ENCODE data around the gene RUNX1.

RUNX1 gene

DNA sequence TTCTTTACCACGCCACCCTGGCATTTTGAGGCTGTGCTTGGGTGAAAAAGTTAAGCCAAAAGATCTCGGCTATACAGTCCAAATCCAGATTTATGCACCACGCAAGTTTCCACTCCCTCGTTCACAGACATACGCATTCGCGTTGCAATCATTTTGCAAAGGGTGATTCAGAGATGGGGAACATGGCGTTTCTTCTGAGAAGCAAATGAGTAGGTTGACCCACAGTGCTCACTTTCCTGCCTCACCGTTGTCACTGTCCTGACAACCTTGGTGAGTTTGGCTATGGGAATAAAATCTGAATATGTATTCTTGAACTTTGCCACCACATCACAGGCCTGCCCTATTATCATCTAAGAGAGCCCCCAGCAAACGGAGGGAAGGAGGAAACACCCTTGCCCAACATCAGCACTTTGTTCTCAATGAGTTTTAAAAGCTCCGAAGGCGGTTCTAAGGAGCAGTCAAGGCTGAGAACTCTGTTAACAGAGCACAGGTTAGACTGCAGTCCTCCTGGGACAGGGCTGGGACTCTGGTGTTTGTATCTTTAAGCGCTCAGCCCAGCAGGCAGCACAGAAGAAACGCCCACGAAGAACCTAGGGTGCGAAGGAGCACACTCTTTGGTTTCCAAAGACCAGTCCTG, 86.4 kb downstream of the RUNX1 start:
- TF ChIP-seq ZFX (IDR thresholded peaks at IDR 0.05; ENCODE audit: borderline replicate concordance): no peak
- TF ChIP-seq, protein P1, sequence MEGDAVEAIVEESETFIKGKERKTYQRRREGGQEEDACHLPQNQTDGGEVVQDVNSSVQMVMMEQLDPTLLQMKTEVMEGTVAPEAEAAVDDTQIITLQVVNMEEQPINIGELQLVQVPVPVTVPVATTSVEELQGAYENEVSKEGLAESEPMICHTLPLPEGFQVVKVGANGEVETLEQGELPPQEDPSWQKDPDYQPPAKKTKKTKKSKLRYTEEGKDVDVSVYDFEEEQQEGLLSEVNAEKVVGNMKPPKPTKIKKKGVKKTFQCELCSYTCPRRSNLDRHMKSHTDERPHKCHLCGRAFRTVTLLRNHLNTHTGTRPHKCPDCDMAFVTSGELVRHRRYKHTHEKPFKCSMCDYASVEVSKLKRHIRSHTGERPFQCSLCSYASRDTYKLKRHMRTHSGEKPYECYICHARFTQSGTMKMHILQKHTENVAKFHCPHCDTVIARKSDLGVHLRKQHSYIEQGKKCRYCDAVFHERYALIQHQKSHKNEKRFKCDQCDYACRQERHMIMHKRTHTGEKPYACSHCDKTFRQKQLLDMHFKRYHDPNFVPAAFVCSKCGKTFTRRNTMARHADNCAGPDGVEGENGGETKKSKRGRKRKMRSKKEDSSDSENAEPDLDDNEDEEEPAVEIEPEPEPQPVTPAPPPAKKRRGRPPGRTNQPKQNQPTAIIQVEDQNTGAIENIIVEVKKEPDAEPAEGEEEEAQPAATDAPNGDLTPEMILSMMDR (IDR thresholded peaks at IDR 0.05): no peak

DNA sequence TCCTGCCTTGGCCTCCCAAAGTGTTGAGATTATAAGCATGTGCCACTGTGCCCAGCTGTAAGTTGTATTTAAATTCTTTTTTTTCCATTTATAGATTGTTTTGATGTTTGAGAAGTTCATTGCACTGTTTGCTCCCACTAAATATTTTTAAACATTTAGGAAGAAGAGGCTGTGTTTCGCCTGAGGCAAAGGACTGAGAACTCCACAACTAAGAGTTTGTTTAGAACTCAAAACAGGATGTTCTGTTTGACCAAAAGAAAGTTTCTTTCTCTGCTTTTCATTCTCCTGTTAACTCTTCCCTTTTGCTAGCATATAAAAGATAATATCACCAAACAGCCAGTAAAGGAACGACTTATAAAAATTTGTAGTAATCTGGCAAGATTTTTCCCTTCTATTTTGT, 87.0 kb downstream of the RUNX1 start:
- TF ChIP-seq, protein P1 (IDR thresholded peaks at IDR 0.05): no peak
- no peak for TF ChIP-seq ZFX (IDR thresholded peaks at IDR 0.05; ENCODE audit: borderline replicate concordance)
- H3K27ac ChIP-seq: no peak overlapping the region

More for the DNA sequence above, 86.4 kb downstream of the RUNX1 start:
- no peak overlapping the region for H3K27ac ChIP-seq

DNA sequence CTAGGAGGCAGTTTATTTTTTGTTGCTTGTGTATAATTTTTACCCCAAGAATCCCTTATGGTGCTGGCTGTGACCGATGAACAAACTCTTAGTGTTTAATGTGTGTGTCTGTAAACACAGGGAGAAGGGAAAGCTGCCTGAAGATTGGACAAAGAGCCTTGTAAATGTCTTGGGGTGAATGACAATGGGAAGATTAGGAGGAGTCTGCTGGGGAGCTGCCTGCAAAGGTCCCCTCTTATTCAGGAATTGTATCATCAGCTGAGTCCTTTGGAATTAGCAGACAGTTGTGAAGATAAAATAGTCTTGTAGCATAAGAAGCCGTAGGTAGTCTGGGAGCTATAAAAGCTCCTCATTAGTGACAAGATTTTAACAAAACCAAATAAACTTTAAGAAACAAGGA, 88.4 kb downstream of the RUNX1 start:
- H3K27ac ChIP-seq: no peak overlapping the region
- no peak for TF ChIP-seq ZFX (IDR thresholded peaks at IDR 0.05; ENCODE audit: borderline replicate concordance)
- TF ChIP-seq, protein P1 (IDR thresholded peaks at IDR 0.05): no peak

DNA sequence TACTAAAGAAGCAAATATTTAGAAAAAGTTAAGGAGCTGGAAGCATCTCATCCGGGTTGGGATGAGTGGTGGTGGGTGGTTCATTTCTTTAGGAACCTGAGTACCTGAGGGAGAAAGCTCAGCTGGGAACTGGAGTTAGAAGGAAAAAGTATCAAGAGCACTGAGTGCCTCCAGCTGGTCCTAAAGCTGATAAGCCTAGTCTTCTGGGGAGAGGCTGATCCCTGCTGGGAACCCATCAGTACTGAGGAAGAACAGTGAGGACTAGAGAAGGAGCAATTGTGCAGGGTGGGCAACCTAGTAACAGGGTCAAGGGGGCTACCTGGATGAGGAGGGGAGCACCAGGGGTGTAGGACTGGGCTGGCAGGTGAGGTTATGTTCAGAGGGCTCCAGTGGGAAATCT, 89.5 kb downstream of the RUNX1 start:
- TF ChIP-seq, protein P1 (IDR thresholded peaks at IDR 0.05): no peak
- TF ChIP-seq ZFX (IDR thresholded peaks at IDR 0.05; ENCODE audit: borderline replicate concordance): no peak
- H3K27ac ChIP-seq: no peak overlapping the region

DNA sequence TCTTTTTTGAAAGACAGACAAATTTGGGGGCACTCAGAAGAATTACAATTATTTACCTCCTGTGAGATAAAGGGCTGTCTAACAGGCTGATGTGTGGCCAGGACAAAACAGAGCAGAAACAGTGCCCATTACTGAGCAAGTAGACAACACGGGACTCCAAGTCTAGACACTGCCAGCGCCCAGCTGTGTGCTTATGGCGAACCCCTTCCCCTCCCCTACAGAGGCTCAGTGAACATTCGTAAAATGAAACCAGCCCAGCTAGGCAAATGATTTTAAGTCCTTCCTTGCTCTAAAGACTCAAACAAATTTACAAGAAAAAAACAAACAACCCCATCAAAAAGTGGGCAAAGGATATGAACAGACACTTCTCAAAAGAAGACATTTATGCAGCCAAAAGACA, 91.1 kb downstream of the RUNX1 start:
- no peak for TF ChIP-seq ZFX (IDR thresholded peaks at IDR 0.05; ENCODE audit: borderline replicate concordance)
- TF ChIP-seq, protein P1 (IDR thresholded peaks at IDR 0.05): no peak
- no peak overlapping the region for H3K27ac ChIP-seq

DNA sequence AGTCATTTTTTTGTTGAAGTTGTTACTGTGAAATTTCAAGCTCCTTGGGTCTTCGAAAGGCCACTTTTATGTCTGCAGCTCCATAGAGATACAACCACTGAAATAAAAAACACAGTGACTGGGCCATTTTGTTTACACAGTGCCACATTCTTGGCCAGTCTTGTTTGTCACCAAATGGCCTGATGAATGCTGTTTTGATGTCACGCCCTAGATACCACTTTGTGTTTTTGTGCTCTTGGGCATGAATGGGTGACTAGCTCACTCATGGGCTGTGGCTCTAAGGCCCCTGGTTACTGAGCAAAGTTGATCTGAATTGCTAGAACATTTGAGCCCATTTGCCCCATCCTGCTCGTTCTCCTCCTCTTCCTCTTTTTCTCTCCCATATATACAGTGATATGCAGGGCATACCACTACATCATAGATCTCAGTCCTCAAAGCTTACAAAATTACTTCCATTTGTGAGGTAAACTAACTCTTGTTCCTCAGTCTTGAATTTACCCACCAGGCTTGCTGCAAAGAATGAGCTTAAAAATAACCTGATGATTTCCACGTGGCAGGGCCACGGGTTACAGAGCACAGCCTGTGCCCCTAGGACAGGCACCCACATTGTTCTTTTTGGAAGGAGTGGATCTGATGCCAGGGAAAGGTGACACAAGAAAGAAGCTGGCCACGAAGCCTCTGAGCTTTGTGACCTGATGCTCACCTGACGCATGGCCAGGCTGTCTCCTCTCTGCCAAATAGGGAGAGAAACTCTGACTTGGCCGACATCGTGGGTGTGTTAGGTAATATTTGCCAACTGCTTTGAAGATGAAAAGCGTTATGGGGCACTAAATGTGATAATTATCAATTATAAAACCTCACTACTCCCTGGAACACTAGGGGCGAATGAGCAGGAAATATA, 92.4 kb downstream of the RUNX1 start:
- no peak overlapping the region for H3K27ac ChIP-seq
- no peak for TF ChIP-seq ZFX (IDR thresholded peaks at IDR 0.05; ENCODE audit: borderline replicate concordance)
- TF ChIP-seq, protein P1 (IDR thresholded peaks at IDR 0.05): no peak

DNA sequence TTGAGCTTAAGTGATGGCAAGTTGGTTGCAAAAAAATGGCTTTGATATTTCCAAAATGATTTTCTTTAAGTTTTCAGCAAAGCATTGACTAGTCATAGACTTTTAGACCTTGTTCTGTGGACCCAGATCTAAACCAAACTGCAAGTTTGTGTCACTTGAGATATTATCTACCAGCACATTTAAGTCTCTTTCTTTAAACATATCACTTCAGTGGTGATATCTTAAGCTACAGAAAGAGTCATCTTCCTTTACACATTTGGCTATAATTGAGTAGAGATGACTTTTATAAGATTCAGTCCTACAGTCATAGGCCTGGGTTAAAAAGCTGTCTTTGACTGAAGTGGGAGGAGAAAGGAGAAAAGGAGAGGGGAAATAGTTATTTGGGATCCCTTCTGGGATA, 95.2 kb downstream of the RUNX1 start:
- TF ChIP-seq, protein P1 (IDR thresholded peaks at IDR 0.05): no peak
- no peak for TF ChIP-seq ZFX (IDR thresholded peaks at IDR 0.05; ENCODE audit: borderline replicate concordance)

More for the DNA sequence above, 95.2 kb downstream of the RUNX1 start:
- no peak overlapping the region for H3K27ac ChIP-seq

Data from 22Rv1 (cell line).